ENCODE data around the gene TNK2. TPM values are rescaled to one million over a fixed set of nuclear protein-coding genes. Genes with fewer than 3 reads are reported as not detected.
A peak's percentile ranks its signal among the peaks of the same experiment; 100 is the strongest.
"Not testable (repeated sequence)": the region's sequence is repeated elsewhere in the genome, so short reads cannot be mapped to it uniquely, and the experiment has no call there.

TNK2 gene
- total and polyA plus RNA-seq, 2 experiments from 2014 or later: 3.2 to 12.3 TPM

DNA sequence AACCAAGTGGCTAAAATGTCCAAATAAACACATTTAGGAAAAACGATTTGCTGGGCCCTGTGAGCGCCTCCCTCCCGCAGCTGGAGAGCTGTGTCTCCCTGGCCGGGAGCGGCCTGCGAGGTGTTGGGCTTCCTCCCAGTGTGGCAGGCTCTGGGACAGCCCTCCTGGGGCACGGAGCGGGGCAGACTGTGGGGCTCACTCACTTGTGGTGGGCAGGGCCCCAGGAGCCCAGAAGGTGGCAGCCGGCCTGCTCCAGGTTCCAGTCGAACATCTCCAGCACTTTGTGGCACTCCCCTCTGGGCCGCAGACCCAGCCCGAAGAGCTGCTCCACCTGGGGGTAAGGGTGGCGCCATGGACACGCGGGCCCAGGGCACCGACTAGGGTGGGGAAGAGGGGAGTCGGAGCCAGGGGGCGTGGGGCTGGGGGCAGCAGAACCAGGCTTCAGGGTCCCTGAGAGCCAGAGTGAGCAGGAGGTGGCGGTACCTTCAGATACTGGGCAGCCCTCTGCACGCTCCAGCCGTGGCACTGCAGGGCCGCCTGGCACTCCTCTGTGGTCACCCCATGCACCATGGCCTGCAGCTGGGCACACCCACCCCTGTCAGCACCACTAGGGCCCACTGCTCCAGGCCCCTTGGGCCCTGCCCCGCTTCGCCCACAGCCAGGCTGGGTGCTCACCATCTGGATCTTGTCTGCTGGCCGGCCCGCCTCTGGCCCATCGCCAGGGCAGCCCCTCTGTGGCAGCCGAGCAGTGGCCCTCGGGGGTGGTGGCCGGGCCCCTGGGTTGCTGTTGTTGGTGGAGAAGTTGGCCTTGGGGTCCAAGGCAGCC is 41.5 kb downstream of the TNK2 start:
- TF ChIP-seq EZH2 (IDR thresholded peaks at IDR 0.05; ENCODE audit: insufficient read depth, poor library complexity, severe bottlenecking): no peak
- TF ChIP-seq EZH2phosphoT487 (IDR thresholded peaks at IDR 0.05; ENCODE audit: insufficient read depth, low read depth): no peak
- no peaks in the 10 kb centered on the region for H3K27me3 ChIP-seq (replicated peaks; ENCODE audit: insufficient read depth)
- H3K4me2 ChIP-seq (ENCODE audit: unreplicated experiment): no peak overlapping the region
- in situ Hi-C loops (cut with MboI): no loop called here
- H3K36me3 ChIP-seq (ENCODE audit: low read depth): no peaks in the 10 kb centered on the region
- H3K9ac ChIP-seq: no peak overlapping the region
- no peak overlapping the region for H3K4me3 ChIP-seq
- no peak overlapping the region for H2AFZ ChIP-seq
- H3K79me2 ChIP-seq (ENCODE audit: insufficient read depth): no peaks in the 10 kb centered on the region
- H3F3A ChIP-seq (ENCODE audit: insufficient read depth): no peaks in the 10 kb centered on the region
- no peak overlapping the region for H3K27ac ChIP-seq
- no peaks in the 10 kb centered on the region for H3K4me1 ChIP-seq (ENCODE audit: insufficient read depth)
- no peaks in the 10 kb centered on the region for H4K20me1 ChIP-seq (ENCODE audit: insufficient read depth)
- WGBS, 2 experiments (ENCODE audit: low coverage in 1 of 2, low lambda C conversion rate in 2 of 2, missing lambda C conversion rate in 2 of 2): 84 to 85% methylated on average over 29 to 30 of the region's 30 CpGs
- H3K9me3 ChIP-seq (ENCODE audit: low read depth): no peaks in the 10 kb centered on the region
- H3K9me2 ChIP-seq (ENCODE audit: insufficient read depth): no peaks in the 10 kb centered on the region
- no peak for DNase-seq

GRCh38 chr3:195865752-195866151 is 42.6 kb downstream of the TNK2 start:
- Histone ChIP-seq H3K36me3 (ENCODE audit: low read depth) (no peaks in the 10 kb centered on the region), H3K9me3 (ENCODE audit: low read depth) (no peaks in the 10 kb centered on the region), H3K9ac (no peak overlapping the region), H3K79me2 (ENCODE audit: insufficient read depth) (no peaks in the 10 kb centered on the region), H3K4me2 (ENCODE audit: unreplicated experiment) (no peak overlapping the region), H3K4me1 (ENCODE audit: insufficient read depth) (no peaks in the 10 kb centered on the region), H4K20me1 (ENCODE audit: insufficient read depth) (no peaks in the 10 kb centered on the region), H3K9me2 (ENCODE audit: insufficient read depth) (no peaks in the 10 kb centered on the region), H3K27me3 (replicated peaks; ENCODE audit: insufficient read depth) (no peaks in the 10 kb centered on the region), H3F3A (ENCODE audit: insufficient read depth) (no peaks in the 10 kb centered on the region), H2AFZ (no peak overlapping the region), H3K27ac (no peak overlapping the region), H3K4me3 (no peak overlapping the region)
- TF ChIP-seq EZH2phosphoT487 (IDR thresholded peaks at IDR 0.05; ENCODE audit: insufficient read depth, low read depth) (no peak), EZH2 (IDR thresholded peaks at IDR 0.05; ENCODE audit: insufficient read depth, poor library complexity, severe bottlenecking) (no peak)
- DNase-seq: no peak
- in situ Hi-C loops (cut with MboI): no loop called here
- WGBS, 2 experiments (ENCODE audit: low coverage in 1 of 2, low lambda C conversion rate in 2 of 2, missing lambda C conversion rate in 2 of 2): 94 to 96% methylated on average over 15 of the region's 15 CpGs

DNA sequence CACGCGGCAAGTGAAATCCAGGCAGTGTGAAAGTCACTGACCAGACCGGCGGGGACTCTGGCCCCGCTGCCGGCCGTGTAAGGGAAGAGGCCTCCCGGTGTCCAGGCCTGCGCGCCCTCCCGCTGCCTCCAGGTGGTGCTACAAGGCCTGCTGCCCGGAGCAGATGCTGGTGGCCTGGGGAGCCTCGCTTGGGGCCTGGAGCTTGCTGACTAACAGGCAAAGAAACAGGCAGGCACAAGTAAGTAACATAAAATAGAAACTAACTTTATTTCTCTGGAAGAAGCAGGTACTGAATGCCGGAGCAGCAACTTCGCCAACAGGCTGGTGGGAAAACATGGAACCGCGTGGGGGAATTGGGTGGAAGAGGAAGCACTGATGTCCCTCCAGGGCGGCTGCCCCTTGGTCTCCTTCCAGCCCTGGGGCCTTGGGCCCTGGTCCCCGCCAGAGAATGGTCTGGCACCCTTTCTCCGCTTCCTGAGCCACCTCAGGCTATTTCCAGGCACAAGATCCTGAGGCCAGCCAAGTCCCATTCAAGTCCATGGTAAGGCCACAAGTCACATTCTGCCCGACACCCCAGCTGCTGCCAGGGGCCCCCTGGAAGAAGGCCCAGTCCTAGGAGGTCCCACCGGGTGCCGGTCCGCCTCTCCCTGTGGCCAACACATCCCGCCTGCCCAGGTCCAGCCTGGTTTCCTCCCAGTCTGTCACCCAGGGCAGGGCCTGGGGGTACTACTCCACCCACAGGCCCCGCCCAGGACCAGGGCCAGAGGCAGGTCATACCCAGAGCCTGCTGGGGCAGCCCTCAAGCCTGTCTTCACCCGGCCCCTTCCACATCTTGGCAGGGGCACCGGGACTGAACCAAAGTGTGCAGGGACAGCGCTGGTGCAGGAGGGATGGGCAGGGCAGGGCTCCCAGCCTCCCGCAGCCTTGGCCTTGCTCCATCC is 45.0 kb downstream of the TNK2 start:
- Histone ChIP-seq H2AFZ (no peak overlapping the region), H3K9ac (no peak overlapping the region), H3K9me2 (ENCODE audit: insufficient read depth) (no peaks in the 10 kb centered on the region), H3K9me3 (ENCODE audit: low read depth) (no peaks in the 10 kb centered on the region), H3K4me2 (ENCODE audit: unreplicated experiment) (no peak overlapping the region), H3K27ac (no peak overlapping the region), H3F3A (ENCODE audit: insufficient read depth) (no peaks in the 10 kb centered on the region), H3K4me3 (no peak overlapping the region), H4K20me1 (ENCODE audit: insufficient read depth) (no peaks in the 10 kb centered on the region), H3K79me2 (ENCODE audit: insufficient read depth) (no peaks in the 10 kb centered on the region), H3K27me3 (replicated peaks; ENCODE audit: insufficient read depth) (no peaks in the 10 kb centered on the region), H3K36me3 (ENCODE audit: low read depth) (no peaks in the 10 kb centered on the region), H3K4me1 (ENCODE audit: insufficient read depth) (no peaks in the 10 kb centered on the region)
- in situ Hi-C loops (cut with MboI): no loop called here
- DNase-seq: peak; percentile 89
- TF ChIP-seq EZH2 (IDR thresholded peaks at IDR 0.05; ENCODE audit: insufficient read depth, poor library complexity, severe bottlenecking) (no peak), EZH2phosphoT487 (IDR thresholded peaks at IDR 0.05; ENCODE audit: insufficient read depth, low read depth) (no peak)
- WGBS, 2 experiments (ENCODE audit: low coverage in 1 of 2, low lambda C conversion rate in 2 of 2, missing lambda C conversion rate in 2 of 2): 59 to 63% methylated on average over 29 to 30 of the region's 30 CpGs

DNA sequence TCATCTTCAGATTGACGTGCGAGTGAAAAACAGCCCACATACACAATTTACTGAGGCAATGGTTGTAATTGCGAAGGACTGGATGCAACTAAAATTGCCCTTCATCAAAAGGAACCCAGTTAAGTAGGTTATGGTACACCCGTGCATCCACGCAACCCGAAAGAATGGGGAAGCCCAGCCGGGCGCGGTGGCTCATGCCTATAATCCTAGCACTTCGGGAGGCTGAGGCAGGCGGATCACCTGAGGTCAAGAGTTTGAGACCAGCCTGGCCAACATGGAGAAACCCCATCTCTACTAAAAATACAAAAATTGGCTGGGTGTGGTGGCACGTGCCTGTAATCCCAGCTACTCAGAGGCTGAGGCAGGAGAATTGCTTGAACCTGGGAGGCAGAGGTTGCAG is 46.0 kb downstream of the TNK2 start:
- H3K36me3 ChIP-seq (ENCODE audit: low read depth); H3K9me3 ChIP-seq (ENCODE audit: low read depth); H2AFZ ChIP-seq; in situ Hi-C loops (cut with MboI); H3K4me1 ChIP-seq (ENCODE audit: insufficient read depth); H3K4me2 ChIP-seq (ENCODE audit: unreplicated experiment); H3K27ac ChIP-seq; DNase-seq; H4K20me1 ChIP-seq (ENCODE audit: insufficient read depth); H3K4me3 ChIP-seq; H3K9me2 ChIP-seq (ENCODE audit: insufficient read depth); H3K79me2 ChIP-seq (ENCODE audit: insufficient read depth); H3K27me3 ChIP-seq (replicated peaks; ENCODE audit: insufficient read depth); H3K9ac ChIP-seq; H3F3A ChIP-seq (ENCODE audit: insufficient read depth): not testable (repeated sequence)
- 93 to 95% methylated on average over 12 of the region's 12 CpGs for WGBS, 2 experiments (ENCODE audit: low coverage in 1 of 2, low lambda C conversion rate in 2 of 2, missing lambda C conversion rate in 2 of 2)

Measured in GM23248 (cell line).